HG02970 (cell line): Measurements from ENCODE around the gene GSG1L.
"Not testable (repeated sequence)": the region's sequence is repeated elsewhere in the genome, so short reads cannot be mapped to it uniquely, and the experiment has no call there.

Experiments used
- ATAC-seq: cut with Tn5 transposase; IDR thresholded peaks from one replicate; pipeline ENCODE4 v1.9.1; 2021; ENCODE audit warnings: mild to moderate bottlenecking, moderate library complexity, moderate number of reproducible peaks; ENCODE audit not compliant: unreplicated experiment, low FRiP score

Gene GSG1L

GRCh38 chr16:27921134-27921533 lies 142.4 kb downstream of the GSG1L start:
- no peak for ATAC-seq

- no peak for ATAC-seq
Observed at GRCh38 chr16:27920391-27920891, 143.1 kb downstream of the GSG1L start.

GRCh38 chr16:27918755-27919154 lies 144.8 kb downstream of the GSG1L start:
- ATAC-seq: no peak

DNA sequence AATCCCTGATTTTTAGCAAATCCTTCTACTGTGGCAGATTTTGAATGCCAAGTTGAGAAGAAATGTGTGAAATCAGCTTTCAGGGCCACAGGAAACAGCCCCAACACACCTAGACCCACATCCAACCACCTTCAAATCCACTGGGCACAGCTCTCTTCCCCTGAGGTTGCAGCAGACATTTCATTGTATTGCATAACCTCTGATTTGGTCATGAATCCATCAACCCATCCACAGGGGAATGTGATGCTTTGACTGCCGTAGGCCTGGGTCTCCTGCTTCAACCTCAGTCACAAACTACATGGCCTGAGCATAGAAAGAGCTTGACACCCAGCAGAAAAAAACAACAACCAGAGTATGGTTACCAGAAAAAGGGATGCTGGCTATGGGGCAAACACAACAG lies 145.6 kb downstream of the GSG1L start:
- ATAC-seq: no peak

GRCh38 chr16:27911486-27911885 lies 152.0 kb downstream of the GSG1L start:
- no peak for ATAC-seq

DNA sequence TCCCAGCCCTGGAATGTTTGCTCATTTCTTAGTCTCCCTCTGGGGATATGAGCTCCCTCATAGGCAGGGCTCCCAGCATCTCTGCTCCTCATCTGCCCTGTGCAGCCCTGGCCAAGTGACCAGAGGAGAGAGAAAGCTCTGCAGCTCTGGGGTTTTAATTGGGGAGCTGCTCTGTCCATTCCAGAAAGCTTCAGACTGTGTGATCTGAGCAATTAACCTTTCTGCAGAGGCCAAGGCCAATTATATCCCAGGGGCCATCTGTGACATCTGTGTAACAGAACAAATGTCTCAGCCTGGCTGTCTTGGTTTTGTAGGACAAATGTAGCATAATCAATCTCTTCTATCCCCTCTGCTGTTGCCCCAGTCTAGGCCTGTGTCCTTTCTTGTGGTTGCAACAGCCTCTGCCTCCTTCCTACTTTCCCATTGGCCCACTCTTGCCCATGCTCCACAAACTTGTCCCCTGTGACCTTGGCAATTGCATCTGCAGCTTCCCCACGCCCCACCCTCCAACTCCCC lies 156.0 kb downstream of the GSG1L start:
- ATAC-seq: no peak

GRCh38 chr16:27906883-27907282 lies 156.6 kb downstream of the GSG1L start:
- no peak for ATAC-seq

DNA sequence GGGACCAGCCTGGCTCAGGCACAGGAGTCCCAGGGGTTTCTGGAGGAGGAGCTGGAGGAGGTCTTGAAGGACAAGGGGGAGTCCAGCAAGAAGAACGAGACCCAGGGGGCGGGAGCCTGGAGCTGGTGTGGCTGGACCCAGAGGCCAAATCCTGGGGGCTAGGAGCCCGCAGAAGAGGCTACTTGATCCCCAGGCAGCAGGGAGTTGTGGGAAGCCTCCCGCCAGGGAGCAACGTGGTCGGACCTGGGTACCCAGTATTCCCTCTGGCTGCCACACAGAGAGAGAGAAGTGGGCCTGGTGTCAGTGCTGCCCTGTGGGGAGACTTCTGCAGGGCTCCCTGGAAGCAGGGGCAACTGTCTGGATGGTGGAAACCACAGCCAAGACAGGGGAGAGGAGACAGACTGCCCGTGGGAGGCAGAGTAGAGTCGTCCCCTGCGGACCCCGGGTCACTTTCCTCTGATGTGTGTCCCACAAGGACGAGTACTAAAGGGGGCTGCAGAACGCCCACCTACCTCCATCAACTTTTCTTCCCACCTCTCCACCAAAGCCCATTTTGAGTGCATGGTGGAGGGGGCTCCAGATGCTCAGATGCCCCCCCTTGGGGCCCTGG lies 160.4 kb downstream of the GSG1L start:
- ATAC-seq: no peak

- ATAC-seq: no peak
Observed at GRCh38 chr16:27902551-27902950, 161.0 kb downstream of the GSG1L start.

GRCh38 chr16:27901956-27902355 lies 161.6 kb downstream of the GSG1L start:
- no peak for ATAC-seq

GRCh38 chr16:27899736-27900135 lies 163.8 kb downstream of the GSG1L start:
- no peak for ATAC-seq

DNA sequence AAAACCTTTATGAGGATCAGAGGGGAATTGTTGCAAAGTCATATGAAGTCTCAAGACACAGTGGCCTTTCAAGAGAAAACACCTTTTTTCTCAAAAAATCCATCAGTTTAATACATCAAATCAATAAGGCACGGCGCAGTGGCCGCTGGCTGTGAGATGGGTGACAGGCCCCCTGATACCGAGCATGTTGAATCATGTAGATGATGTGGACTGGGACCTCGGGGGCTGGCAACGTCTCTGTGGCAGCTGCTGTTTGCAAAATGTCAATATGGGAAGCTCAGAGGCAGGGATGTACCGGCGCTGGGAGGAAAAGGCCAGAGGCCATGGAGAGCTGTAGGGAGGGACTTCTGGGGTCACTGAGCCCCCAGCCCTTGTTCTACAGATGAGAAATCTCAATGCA lies 169.1 kb downstream of the GSG1L start:
- ATAC-seq: no peak

DNA sequence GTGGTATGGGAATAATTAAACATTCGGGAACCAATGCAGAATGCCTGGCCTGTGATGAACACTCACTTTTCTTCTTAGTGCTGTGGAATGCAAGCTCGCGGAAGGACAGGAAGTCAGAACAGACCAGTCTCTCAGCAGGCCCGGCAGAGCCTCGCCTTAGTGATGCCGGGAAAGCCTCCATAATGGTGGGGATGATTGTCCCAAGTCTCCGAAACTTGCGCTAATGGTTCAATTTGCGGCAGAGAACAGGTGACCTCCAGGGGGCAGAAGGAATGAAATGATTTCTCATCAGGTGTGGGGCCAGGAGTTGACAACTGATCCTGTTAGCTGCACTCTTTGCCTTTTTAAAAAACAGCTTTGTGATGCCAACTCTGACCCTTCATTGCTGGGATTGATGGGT lies 170.6 kb downstream of the GSG1L start:
- no peak for ATAC-seq

GRCh38 chr16:27890866-27891265 lies 172.6 kb downstream of the GSG1L start:
- ATAC-seq: no peak

DNA sequence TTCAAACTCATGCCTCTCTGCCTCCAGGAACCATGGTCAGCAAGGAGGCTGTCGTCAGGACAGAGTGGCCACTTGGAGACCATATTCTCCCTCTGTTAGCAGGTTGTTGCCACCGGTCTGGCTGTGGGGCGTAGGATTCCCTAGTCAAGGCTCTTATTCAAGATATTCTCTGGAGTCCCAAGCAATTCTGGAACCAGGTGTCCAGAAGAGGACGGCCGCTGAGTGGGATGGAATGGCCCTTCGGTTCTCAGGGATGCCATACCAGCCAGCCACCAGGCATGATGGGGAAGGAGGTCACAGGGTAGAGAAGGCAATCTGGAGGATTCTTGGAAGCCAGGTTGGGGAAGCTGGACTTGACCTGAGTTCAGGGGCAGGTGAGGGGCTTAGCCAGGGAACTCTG lies 173.5 kb downstream of the GSG1L start:
- ATAC-seq: no peak

- ATAC-seq: no peak
Observed at GRCh38 chr16:27883576-27883975, 179.9 kb downstream of the GSG1L start.

- no peak for ATAC-seq
Observed at GRCh38 chr16:27880287-27880686, 183.2 kb downstream of the GSG1L start.

GRCh38 chr16:27879601-27880247 lies 183.8 kb downstream of the GSG1L start:
- no peak for ATAC-seq

- ATAC-seq: not testable (repeated sequence)
Observed at GRCh38 chr16:27872627-27873026, 190.9 kb downstream of the GSG1L start.

- ATAC-seq: no peak
Observed at GRCh38 chr16:27870116-27870798, 193.3 kb downstream of the GSG1L start.

DNA sequence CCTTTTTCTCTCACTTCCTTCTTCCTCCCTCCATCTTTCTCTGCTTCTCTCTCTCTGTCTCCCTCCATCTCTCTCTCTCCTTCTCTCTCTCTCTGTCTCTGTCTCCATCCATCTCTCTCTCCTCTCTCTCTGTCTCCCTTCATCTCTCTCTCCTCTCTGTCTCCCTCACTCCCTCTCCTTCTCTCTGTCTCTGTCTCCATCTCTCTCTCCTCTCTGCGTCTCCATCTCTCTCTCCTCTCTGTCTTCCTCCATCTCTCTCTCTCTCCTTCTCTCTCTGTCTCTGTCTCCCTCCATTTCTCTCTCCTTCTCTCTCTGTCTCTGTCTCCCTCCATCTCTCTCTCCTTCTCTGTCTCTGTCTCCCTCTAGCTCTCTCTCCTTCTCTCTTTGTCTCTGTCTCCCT lies 194.1 kb downstream of the GSG1L start:
- ATAC-seq: no peak
